GM15510 (cell line): ENCODE measurements around the gene BEND7.

Source experiments
- POLR2A ChIP-seq: IDR thresholded peaks from 3 replicates; pipeline ENCODE4 v1.6.1; 2011; ENCODE audit warnings: borderline replicate concordance; ENCODE audit not compliant: insufficient read length; ENCODE audit errors: extremely low read depth

Gene BEND7

GRCh38 chr10:13420532-13421307, 108.1 kb downstream of the BEND7 start:
- no peak for TF ChIP-seq POLR2A

- TF ChIP-seq POLR2A: no peak
These were observed 111.2 kb downstream of the BEND7 start for GRCh38 chr10:13417459-13418126.

GRCh38 chr10:13416760-13417159, 112.1 kb downstream of the BEND7 start:
- TF ChIP-seq POLR2A: no peak

DNA sequence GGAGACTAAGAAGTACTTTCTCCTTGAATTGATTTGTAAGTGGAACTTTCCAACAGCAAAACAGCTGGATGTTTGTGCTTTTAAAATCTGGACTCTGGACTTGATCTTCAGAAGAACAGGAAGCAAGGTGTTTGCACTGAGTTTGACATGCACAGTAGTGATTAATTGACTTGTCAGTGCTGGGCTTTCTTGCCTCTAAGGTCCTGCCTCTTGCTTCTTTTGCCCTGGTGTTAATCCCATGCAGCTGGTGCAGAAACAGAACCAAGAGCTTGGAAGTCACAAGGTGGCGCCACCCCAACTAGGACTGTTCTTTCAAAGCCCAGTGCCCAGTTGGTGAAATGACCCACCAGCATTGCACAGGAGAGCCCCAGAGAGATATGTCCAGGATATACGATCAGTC, 114.0 kb downstream of the BEND7 start:
- TF ChIP-seq POLR2A: no peak

GRCh38 chr10:13414137-13414536, 114.7 kb downstream of the BEND7 start:
- no peak for TF ChIP-seq POLR2A

GRCh38 chr10:13412894-13413293, 115.9 kb downstream of the BEND7 start:
- TF ChIP-seq POLR2A: no peak

DNA sequence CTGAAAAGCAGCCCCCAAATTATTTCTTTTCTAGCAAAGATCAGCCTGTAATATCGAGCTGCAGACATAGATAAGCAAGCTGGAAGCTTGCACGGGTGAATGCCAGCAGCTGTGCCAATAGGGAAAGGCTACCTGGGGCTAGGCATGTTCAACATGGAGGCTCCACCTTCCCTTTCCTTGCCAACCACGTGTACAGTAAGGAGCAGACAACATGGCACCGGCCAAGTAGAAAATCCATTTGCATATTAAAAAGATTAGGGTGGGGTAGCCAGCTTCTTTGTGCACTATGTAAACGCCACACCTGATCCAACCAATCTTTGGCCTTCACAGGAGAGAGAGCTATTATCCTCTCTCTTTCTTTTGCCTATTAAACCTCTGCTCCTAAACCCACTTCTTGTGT, 124.0 kb downstream of the BEND7 start:
- TF ChIP-seq POLR2A: no peak

- TF ChIP-seq POLR2A: no peak
These were observed 124.5 kb downstream of the BEND7 start for GRCh38 chr10:13404305-13404759.

DNA sequence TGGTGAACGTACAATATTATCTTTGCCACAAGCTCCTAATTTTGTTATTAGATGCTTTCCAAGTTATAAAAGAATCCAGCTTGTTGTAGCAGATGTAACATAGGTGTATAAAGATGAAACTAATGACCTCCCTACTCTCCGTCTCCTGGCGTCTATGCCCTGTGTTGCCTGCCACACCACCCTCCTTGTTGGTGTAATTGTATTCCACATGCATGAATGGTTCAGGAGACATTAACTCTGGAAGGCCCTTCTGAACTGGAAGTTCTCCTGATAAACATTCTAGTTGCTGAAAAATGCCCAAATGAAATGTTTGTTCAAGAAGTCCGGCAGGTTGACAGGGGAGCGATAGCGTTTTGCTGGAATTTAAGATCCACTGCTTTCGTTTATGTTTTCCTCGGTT, 126.8 kb downstream of the BEND7 start:
- no peak for TF ChIP-seq POLR2A

- TF ChIP-seq POLR2A: no peak
These were observed 127.7 kb downstream of the BEND7 start for GRCh38 chr10:13401142-13401541.

DNA sequence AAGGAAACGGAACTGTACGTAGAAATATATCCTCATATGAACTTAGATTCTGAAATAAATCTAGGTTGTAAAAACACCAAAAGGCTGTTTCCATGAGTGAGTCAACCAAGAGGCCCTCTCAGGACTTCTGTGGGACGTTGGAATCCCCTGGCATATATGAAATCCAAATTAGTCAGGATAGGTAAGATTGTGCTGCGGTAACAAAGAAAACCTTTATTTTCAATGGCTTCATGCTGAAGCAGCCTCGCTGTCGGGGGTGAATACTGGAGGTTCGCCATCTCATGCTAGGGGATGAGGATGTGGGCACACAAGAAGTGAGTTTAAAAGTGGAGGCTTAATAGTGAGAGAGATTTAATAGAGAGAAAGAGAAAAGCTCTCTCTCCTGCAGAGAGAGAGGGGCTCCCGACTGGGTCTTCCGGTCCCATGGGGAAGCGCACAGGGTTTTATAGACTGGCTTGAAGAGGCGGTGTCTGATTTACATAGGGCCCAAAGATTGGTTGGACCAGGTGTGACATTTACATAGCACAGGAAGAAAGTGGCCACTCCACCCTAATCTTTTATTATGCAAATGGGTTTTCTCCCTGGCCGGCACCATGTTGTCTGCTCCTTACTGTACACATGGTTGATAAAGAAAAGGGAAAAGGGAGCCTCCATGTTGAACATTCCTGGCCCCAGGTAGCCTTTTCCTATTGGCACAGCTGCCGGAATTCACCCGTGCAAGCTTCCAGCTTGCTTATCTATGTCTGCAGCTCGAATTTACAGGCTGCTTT, 128.4 kb downstream of the BEND7 start:
- no peak for TF ChIP-seq POLR2A

DNA sequence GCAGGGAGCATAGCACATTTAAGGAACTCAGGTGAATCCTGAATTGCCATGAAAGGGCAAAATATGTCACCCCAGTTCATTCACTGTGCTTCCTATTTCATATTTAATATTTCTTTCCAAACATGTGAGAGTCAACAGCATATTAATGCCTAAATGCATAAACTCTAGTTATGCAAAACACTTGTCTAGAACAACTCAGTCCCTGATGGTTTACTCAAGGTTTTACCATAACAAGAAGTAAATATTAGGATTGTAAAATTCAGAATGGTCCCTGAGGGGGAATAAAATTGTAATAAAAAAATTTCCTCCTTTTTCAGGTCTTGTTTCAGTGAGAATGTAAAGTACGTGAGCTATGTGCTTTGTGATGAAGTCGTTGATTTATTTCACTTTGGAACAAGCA, 129.1 kb downstream of the BEND7 start:
- TF ChIP-seq POLR2A: no peak

DNA sequence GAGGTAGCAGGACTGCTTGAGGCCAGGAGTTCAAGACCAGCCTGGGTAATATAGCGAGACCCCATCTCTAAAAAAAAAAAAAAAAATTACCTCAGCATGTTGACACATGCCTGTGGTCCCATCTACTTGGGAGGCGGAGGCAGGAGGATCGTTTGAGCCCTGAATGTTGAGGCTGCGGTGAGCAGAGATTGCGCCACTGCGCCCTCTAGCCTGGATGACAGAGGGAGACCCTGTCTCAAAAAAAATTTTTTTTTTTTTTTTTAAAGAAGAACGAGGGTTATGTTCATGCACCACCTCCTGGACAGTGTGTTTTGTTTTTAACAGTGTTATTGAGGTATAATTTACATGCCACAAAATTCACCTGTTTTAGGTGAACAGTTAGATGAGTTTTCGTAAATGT, 129.6 kb downstream of the BEND7 start:
- no peak for TF ChIP-seq POLR2A

DNA sequence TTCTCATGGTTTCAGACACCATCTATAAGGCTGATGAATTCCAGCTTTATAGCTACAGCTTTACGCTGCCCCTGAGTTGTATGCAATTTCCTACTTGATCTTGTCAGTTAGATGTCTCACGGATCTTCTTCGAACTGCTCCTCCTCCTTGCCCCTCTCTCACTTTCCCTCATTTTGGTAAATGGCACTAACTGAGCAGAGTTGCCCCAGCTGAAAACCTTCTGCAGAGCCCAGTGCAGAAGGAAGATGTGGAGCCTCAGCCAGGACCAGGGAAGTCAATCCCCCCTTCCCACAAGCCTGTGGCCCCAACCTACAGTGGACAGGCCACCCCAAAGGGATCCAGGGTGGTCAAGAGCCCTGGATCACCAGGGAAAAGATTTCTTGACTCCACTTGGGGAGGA, 131.8 kb downstream of the BEND7 start:
- TF ChIP-seq POLR2A: no peak

- TF ChIP-seq POLR2A: no peak
These were observed 132.4 kb downstream of the BEND7 start for GRCh38 chr10:13396369-13396768.
